HEK293T (cell line): ENCODE results near the gene EFCAB8.

ENCODE experiments used
- BHLHE40 ChIP-seq: fragments of 450-650 bp; IDR thresholded peaks from 2 replicates; pipeline ENCODE4 v1.6.1; 2016; ENCODE audit warnings: mild to moderate bottlenecking, moderate library complexity, borderline replicate concordance
- CTBP1 ChIP-seq: fragments of 450-650 bp; IDR thresholded peaks from 2 replicates; pipeline ENCODE4 v1.6.1; 2016; ENCODE audit warnings: borderline replicate concordance
- FOXK2 ChIP-seq: fragments of 450-650 bp; IDR thresholded peaks from 2 replicates; pipeline ENCODE4 v1.6.1; 2016; ENCODE audit warnings: mild to moderate bottlenecking
- SP1 ChIP-seq: fragments of 450-650 bp; IDR thresholded peaks from 2 replicates; pipeline ENCODE4 v1.6.1; 2017

GRCh38 chr20:32968478-32969241, 109.9 kb downstream of the EFCAB8 start:
- no peak for TF ChIP-seq FOXK2
- TF ChIP-seq SP1: no peak
- no peak for TF ChIP-seq CTBP1
- no peak for TF ChIP-seq BHLHE40
